K562 (cell line): ENCODE data around the gene YEATS2.

Experiments
- EP300 ChIP-seq: IDR thresholded peaks from 2 replicates; pipeline ENCODE4 v1.6.1; 2012; ENCODE audit warnings: low read length, improper control_type of control experiment
- ESRRA ChIP-seq: fragments of 450-650 bp; IDR thresholded peaks from 2 replicates; pipeline ENCODE4 v1.6.1; 2014; ENCODE audit warnings: low read depth, mild to moderate bottlenecking, moderate library complexity, borderline replicate concordance
- FOXK2 ChIP-seq, 2 experiments: fragments of 450-650 bp; IDR thresholded peaks in 1 of 2; conservative IDR thresholded peaks in 1 of 2; 2 replicates each; pipeline ENCODE4 v1.6.1; 2016; ENCODE audit warnings: low read depth in 2 of 2, mild to moderate bottlenecking in 1 of 2
- HDAC2 ChIP-seq: fragments of 450-650 bp; IDR thresholded peaks from 2 replicates; pipeline ENCODE4 v1.6.1; 2016; ENCODE audit warnings: mild to moderate bottlenecking
- NR2C1 ChIP-seq, 2 experiments: fragments of 450-650 bp; IDR thresholded peaks; 2 replicates each; pipeline ENCODE4 v1.6.1; 2017; ENCODE audit warnings: mild to moderate bottlenecking in 2 of 2, antibody characterized with exemption in 1 of 2, inconsistent platforms in 1 of 2, missing compliant biosample characterization in 1 of 2, missing genetic modification characterization in 1 of 2
- NR3C1 ChIP-seq: sonication (generic); formaldehyde crosslinking; IDR thresholded peaks from 2 replicates; pipeline ENCODE4 v1.8.1; 2022; ENCODE audit warnings: missing genetic modification reagents
- SRF ChIP-seq, 2 experiments: fragments of 250-450, 450-650 bp in 1 of 2; sonication (Bioruptor Pico) in 1 of 2; sonication (generic) in 1 of 2; formaldehyde crosslinking; IDR thresholded peaks; 2 replicates each; pipeline versions ENCODE4 v1.5.0 to v1.5.1; 2020 to 2022; ENCODE audit warnings: mild to moderate bottlenecking in 1 of 2, missing genetic modification reagents in 1 of 2
- TF ChIP-seq, protein P1 (sequence below), 3 experiments: IDR thresholded peaks in 2 of 3; conservative IDR thresholded peaks in 1 of 3; 2 replicates each; pipeline ENCODE4 v1.5.1; 2011 to 2012; ENCODE audit warnings: low read length in 3 of 3, mild to moderate bottlenecking in 3 of 3, control low read depth in 2 of 3, improper control_type of control experiment in 1 of 3, inconsistent platforms in 1 of 3, low read depth in 1 of 3, mixed read lengths in 1 of 3, moderate library complexity in 1 of 3; ENCODE audit not compliant: insufficient read depth in 2 of 3
- TF ChIP-seq, protein P2 (sequence below): fragments of 200-400 bp; formaldehyde crosslinking; IDR thresholded peaks from 2 replicates; pipeline ENCODE4 v1.6.1; 2017; ENCODE audit warnings: mild to moderate bottlenecking, low read depth, low read length, moderate library complexity
- TF ChIP-seq, protein P3 (sequence below): fragments of 450-650 bp; IDR thresholded peaks from 2 replicates; pipeline ENCODE4 v1.6.1; 2014; ENCODE audit warnings: low read depth, mild to moderate bottlenecking, moderate library complexity, borderline replicate concordance

DNA sequence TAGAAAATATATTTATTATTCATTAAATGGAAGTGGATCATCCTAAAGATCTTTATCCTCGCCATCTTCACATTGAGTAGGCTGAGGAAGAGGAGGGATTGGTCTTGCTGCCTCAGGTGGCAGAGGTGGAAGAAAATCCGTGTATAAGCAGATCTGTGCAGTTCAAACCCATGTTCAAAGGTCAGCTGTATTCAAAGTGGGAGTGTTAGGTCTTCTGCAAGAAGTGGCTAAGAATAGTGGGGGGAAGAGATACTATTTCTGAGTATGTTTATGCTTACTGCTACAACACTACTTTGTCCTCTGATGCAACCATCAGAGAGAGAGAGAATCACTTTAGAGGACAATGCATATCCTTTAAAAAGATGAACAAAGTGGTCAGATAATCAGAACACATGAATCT lies 39.5 kb downstream of the YEATS2 start:
- TF ChIP-seq, protein P1, sequence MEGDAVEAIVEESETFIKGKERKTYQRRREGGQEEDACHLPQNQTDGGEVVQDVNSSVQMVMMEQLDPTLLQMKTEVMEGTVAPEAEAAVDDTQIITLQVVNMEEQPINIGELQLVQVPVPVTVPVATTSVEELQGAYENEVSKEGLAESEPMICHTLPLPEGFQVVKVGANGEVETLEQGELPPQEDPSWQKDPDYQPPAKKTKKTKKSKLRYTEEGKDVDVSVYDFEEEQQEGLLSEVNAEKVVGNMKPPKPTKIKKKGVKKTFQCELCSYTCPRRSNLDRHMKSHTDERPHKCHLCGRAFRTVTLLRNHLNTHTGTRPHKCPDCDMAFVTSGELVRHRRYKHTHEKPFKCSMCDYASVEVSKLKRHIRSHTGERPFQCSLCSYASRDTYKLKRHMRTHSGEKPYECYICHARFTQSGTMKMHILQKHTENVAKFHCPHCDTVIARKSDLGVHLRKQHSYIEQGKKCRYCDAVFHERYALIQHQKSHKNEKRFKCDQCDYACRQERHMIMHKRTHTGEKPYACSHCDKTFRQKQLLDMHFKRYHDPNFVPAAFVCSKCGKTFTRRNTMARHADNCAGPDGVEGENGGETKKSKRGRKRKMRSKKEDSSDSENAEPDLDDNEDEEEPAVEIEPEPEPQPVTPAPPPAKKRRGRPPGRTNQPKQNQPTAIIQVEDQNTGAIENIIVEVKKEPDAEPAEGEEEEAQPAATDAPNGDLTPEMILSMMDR (IDR thresholded peaks at IDR 0.05 in 2 of 3, conservative IDR thresholded peaks at IDR 0.05 in 1 of 3; ENCODE audit: insufficient read depth in 2 of 3, low read depth in 1 of 3, low read length in 3 of 3) = no peak
- TF ChIP-seq, protein P2, sequence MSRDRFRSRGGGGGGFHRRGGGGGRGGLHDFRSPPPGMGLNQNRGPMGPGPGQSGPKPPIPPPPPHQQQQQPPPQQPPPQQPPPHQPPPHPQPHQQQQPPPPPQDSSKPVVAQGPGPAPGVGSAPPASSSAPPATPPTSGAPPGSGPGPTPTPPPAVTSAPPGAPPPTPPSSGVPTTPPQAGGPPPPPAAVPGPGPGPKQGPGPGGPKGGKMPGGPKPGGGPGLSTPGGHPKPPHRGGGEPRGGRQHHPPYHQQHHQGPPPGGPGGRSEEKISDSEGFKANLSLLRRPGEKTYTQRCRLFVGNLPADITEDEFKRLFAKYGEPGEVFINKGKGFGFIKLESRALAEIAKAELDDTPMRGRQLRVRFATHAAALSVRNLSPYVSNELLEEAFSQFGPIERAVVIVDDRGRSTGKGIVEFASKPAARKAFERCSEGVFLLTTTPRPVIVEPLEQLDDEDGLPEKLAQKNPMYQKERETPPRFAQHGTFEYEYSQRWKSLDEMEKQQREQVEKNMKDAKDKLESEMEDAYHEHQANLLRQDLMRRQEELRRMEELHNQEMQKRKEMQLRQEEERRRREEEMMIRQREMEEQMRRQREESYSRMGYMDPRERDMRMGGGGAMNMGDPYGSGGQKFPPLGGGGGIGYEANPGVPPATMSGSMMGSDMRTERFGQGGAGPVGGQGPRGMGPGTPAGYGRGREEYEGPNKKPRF = no peak
- TF ChIP-seq ESRRA (no peak), NR3C1 (no peak), HDAC2 (no peak), FOXK2 (conservative IDR thresholded peaks at IDR 0.05 in 1 of 2, IDR thresholded peaks at IDR 0.05 in 1 of 2; ENCODE audit: low read depth in 2 of 2) (no peak), NR2C1 (IDR thresholded peaks at IDR 0.05) (no peak), NR2C1 (tag; IDR thresholded peaks at IDR 0.05) (no peak), SRF (CRISPR knock-in tag; IDR thresholded peaks at IDR 0.05) (no peak), EP300 (no peak)
- TF ChIP-seq, protein P3, sequence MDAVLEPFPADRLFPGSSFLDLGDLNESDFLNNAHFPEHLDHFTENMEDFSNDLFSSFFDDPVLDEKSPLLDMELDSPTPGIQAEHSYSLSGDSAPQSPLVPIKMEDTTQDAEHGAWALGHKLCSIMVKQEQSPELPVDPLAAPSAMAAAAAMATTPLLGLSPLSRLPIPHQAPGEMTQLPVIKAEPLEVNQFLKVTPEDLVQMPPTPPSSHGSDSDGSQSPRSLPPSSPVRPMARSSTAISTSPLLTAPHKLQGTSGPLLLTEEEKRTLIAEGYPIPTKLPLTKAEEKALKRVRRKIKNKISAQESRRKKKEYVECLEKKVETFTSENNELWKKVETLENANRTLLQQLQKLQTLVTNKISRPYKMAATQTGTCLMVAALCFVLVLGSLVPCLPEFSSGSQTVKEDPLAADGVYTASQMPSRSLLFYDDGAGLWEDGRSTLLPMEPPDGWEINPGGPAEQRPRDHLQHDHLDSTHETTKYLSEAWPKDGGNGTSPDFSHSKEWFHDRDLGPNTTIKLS = no peak
